Fibroblast of skin of abdomen (primary cell): Measurements from ENCODE around the gene POLR2E.

Experiments used
- DNase-seq: peaks from one replicate; pipeline ENCODE4 v3.0.0-alpha.2; 2013

POLR2E gene

GRCh38 chr19:1093811-1094553 is 1.2 kb downstream of the POLR2E start:
- no peak for DNase-seq

- DNase-seq, result no peak
Observed at GRCh38 chr19:1093330-1093729, 1.8 kb downstream of the POLR2E start.

GRCh38 chr19:1091544-1092175 is 3.5 kb downstream of the POLR2E start:
- no peak for DNase-seq

GRCh38 chr19:1090731-1091543 is 4.2 kb downstream of the POLR2E start:
- DNase-seq, result no peak

- DNase-seq, result no peak
Observed at GRCh38 chr19:1089891-1090290, 5.3 kb downstream of the POLR2E start.

- no peak for DNase-seq
Observed at GRCh38 chr19:1089126-1089771, 5.9 kb downstream of the POLR2E start.

- DNase-seq, result no peak
Observed at GRCh38 chr19:1088416-1089010, 6.7 kb downstream of the POLR2E start.

GRCh38 chr19:1087813-1088415 is 7.3 kb downstream of the POLR2E start:
- DNase-seq, result no peak

GRCh38 chr19:1086613-1087012 is 8.6 kb downstream of the POLR2E start:
- DNase-seq, result no peak

GRCh38 chr19:1085676-1086442 is 9.3 kb downstream of the POLR2E start:
- DNase-seq, result no peak

- no peak for DNase-seq
Observed at GRCh38 chr19:1085053-1085658, 10.0 kb downstream of the POLR2E start.

GRCh38 chr19:1084024-1084868 is 10.9 kb downstream of the POLR2E start:
- no peak for DNase-seq

GRCh38 chr19:1082928-1083816 is 12.0 kb downstream of the POLR2E start:
- no peak for DNase-seq

- no peak for DNase-seq
Observed at GRCh38 chr19:1082165-1082927, 12.8 kb downstream of the POLR2E start.

- DNase-seq, result no peak
Observed at GRCh38 chr19:1081301-1082164, 13.6 kb downstream of the POLR2E start.

- no peak for DNase-seq
Observed at GRCh38 chr19:1080360-1081161, 14.6 kb downstream of the POLR2E start.
